Activated B cell treated with CpG ODN at 0.5 μM for 24 hours (primary cell): ENCODE measurements around the gene CLTCL1. TPM values are rescaled to one million over a fixed set of nuclear protein-coding genes. Genes with fewer than 3 reads are reported as not detected.
A peak's percentile ranks its signal among the peaks of the same experiment; 100 is the strongest.

ENCODE experiments used
- ATAC-seq: fragments of 200-7000 bp; cut with Tn5 transposase; one replicate; pipeline ENCODE4 v1.10.0; 2021; ENCODE audit warnings: low read depth, mild to moderate bottlenecking, moderate library complexity
- CTCF ChIA-PET: fragments of 350-600 bp; sonication (Branson Sonifier 250); formaldehyde crosslinking; loops from one replicate; lab custom pipeline; 2021; ENCODE audit warnings: antibody characterized with exemption; lab: Charles Lee
- POLR2A ChIA-PET: fragments of 350-600 bp; sonication (Branson Sonifier 250); formaldehyde crosslinking; loops from one replicate; lab custom pipeline; 2021; ENCODE audit warnings: antibody characterized with exemption; lab: Charles Lee
- DNase-seq: peaks from one replicate; pipeline ENCODE4 v3.0.0; 2022
- H3K27ac Mint-ChIP-seq: one replicate; pipeline ENCODE4 v1.8.0; 2020; ENCODE audit warnings: mixed read lengths
- H3K27me3 Mint-ChIP-seq: one replicate; pipeline ENCODE4 v1.8.0; 2021; ENCODE audit warnings: mixed read lengths
- H3K36me3 Mint-ChIP-seq: one replicate; pipeline ENCODE4 v1.8.0; 2021; ENCODE audit warnings: low read depth, mixed read lengths
- H3K4me1 Mint-ChIP-seq: one replicate; pipeline ENCODE4 v1.8.0; 2021; ENCODE audit warnings: mixed read lengths
- H3K4me3 Mint-ChIP-seq: one replicate; pipeline ENCODE4 v1.8.0; 2020; ENCODE audit warnings: mild to moderate bottlenecking, mixed read lengths
- H3K9me3 Mint-ChIP-seq: one replicate; pipeline ENCODE4 v1.8.0; 2020; ENCODE audit warnings: mixed read lengths
- intact Hi-C: fragments of 100-400 bp; cut with micrococcal nuclease; formaldehyde crosslinking; loops from one replicate; pipeline ENCODE4 v1.15.1; 2024
- total RNA-seq: library from RNA; stranded (reverse); gene quantifications from 2 replicates; pipeline ENCODE4 v1.2.3, GENCODE V29; 2022
- TF ChIP-seq, protein P1 (sequence below): fragments of 200-600 bp; IDR thresholded peaks from one replicate; pipeline ENCODE4 v1.8.0; 2022; ENCODE audit warnings: antibody characterized with exemption, mild to moderate bottlenecking

The CLTCL1 gene
- total RNA-seq, 1 donor from 2014 or later = 5.0 TPM

DNA sequence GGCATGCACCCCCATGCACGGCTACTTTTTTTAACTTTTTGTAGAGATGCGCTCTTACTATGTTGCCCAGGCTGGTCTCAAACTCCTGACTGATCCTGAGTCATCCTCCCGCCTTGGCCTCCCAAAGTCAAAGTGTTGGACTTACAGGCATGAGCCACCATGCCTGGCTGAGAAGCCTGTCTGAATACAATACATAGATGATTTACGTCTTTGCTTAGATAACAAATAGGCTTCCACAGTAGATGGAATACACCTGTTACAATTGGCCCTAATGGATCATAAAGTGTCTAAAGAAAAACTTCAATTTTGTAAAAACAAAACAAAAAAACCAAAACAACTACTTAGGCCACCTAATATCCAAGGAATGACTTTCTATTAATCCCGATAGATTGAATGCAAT is 13.0 kb upstream of the CLTCL1 start:
- intact Hi-C loops = no loop called here

DNA sequence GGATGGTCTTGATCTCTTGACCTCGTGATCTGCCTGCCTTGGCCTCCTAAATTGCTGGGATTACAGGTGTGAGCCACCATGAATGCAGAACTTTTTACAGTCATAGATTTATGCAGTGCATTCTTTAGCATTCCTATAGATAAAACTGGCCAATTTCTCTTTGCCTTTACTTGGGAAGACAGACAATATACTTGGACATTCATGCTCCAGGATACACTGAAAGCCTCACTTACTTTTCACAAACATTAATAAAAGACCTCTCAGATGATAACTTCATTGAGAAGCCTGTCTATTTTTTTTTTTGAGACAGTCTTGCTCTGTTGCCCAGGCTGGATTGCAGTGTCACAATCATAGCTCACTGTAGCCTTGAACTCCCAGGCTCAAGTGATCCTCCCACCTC is 12.3 kb upstream of the CLTCL1 start:
- Mint-ChIP-seq H3K36me3 (no peaks in the 10 kb centered on the region), H3K4me1 (no peaks in the 10 kb centered on the region), H3K4me3 (no peak overlapping the region), H3K9me3 (no peaks in the 10 kb centered on the region), H3K27ac (no peak overlapping the region), H3K27me3 (no peaks in the 10 kb centered on the region)
- no peak for ATAC-seq
- no peak for DNase-seq
- ChIA-PET POLR2A (interaction anchor here (0.9 kb wide), 1 partner anchor 9 kb away, joined by 3 read pairs; no protein-coding TSS in a partner anchor), CTCF (no interaction called here)
- TF ChIP-seq, protein P1, sequence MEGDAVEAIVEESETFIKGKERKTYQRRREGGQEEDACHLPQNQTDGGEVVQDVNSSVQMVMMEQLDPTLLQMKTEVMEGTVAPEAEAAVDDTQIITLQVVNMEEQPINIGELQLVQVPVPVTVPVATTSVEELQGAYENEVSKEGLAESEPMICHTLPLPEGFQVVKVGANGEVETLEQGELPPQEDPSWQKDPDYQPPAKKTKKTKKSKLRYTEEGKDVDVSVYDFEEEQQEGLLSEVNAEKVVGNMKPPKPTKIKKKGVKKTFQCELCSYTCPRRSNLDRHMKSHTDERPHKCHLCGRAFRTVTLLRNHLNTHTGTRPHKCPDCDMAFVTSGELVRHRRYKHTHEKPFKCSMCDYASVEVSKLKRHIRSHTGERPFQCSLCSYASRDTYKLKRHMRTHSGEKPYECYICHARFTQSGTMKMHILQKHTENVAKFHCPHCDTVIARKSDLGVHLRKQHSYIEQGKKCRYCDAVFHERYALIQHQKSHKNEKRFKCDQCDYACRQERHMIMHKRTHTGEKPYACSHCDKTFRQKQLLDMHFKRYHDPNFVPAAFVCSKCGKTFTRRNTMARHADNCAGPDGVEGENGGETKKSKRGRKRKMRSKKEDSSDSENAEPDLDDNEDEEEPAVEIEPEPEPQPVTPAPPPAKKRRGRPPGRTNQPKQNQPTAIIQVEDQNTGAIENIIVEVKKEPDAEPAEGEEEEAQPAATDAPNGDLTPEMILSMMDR = no peak
- intact Hi-C loops = no loop called here

More for the DNA sequence above, 13.0 kb upstream of the CLTCL1 start:
- DNase-seq = no peak
- Mint-ChIP-seq H3K4me1 (no peaks in the 10 kb centered on the region), H3K27me3 (no peaks in the 10 kb centered on the region), H3K36me3 (no peaks in the 10 kb centered on the region), H3K9me3 (no peaks in the 10 kb centered on the region), H3K27ac (no peak overlapping the region), H3K4me3 (no peak overlapping the region)
- TF ChIP-seq, protein P1 = no peak
- CTCF ChIA-PET = no interaction called here
- ATAC-seq = no peak
- POLR2A ChIA-PET = interaction anchor here (0.6 to 0.9 kb wide), 2 partner anchors 10 to 1421 kb away, joined by 3 to 6 read pairs; no protein-coding TSS in a partner anchor

- TF ChIP-seq, protein P1 = no peak
- intact Hi-C loops = loop anchor here (10.0 kb wide), 1 partner anchor 151 kb away; the partner anchor contains the start of gene ESS2
- Mint-ChIP-seq H3K27me3 (peaks cover 3% of the 10 kb centered on the region), H3K4me1 (peaks cover 16% of the 10 kb centered on the region), H3K4me3 (no peak overlapping the region), H3K36me3 (no peaks in the 10 kb centered on the region), H3K9me3 (no peaks in the 10 kb centered on the region), H3K27ac (no peak overlapping the region)
- ATAC-seq (no peak), DNase-seq (no peak)
- ChIA-PET CTCF (interaction anchor here (1.2 kb wide), 1 partner anchor 100 kb away, joined by 3 read pairs; no protein-coding TSS in a partner anchor), POLR2A (no interaction called here)
These were observed 4.2 kb upstream of the CLTCL1 start for GRCh38 chr22:19295733-19296132.

DNA sequence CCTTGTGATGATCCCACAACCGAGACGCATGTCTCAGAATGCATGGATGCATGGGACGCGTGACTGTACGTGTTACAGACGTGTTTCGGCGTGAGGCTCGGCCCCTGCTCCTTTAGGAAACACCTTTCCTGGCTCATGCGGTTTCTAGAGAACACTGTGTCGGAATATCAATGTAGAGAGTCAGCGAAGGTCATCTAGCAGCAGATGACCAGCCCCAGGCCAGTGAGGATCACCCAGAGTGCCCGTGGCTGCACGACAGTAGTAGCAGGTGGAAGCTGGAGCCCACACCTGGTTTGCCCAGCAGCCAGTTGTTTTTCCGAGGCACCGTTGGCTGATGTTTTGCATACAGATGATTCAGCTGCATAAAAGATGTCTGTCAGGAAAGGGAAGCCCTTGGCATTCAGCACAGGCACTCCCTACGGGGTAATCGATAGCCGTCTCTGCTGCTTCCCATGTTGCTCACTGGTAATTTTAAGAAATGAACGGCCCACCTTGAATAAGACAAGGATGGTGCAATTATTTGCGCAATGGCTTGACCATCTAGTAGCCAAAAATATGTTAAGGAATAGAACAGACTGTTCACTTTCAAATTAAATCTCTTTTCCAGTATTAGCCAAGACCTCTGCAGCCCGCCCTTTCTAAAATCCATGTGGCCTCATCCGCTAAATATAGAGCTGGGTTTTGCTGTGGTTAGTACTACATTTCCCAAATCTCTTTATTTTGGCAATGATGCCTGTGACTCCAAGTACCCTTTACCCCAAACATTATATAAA is 1.1 kb upstream of the CLTCL1 start:
- intact Hi-C loops = loop anchor here (5.0 to 10.0 kb wide), 4 partner anchors 148 to 1565 kb away; partner anchors contain the start of genes C22orf39, ESS2, PI4KA and SNAP29
- Mint-ChIP-seq H3K4me1 (peaks cover 18% of the 10 kb centered on the region), H3K36me3 (no peaks in the 10 kb centered on the region), H3K9me3 (no peaks in the 10 kb centered on the region), H3K27ac (peak overlapping the region; percentile 83), H3K4me3 (peak overlapping the region; percentile 91), H3K27me3 (peaks cover 12% of the 10 kb centered on the region)
- ChIA-PET POLR2A (interaction anchor here (1.3 to 2.9 kb wide), 7 partner anchors 67 to 327 kb away, joined by 4 to 38 read pairs (median 8); partner anchors contain the start of genes C22orf39, HIRA and MRPL40), CTCF (interaction anchor here (0.5 to 1.1 kb wide), 3 partner anchors 69 to 337 kb away, joined by 3 to 4 read pairs (median 3); no protein-coding TSS in a partner anchor)
- TF ChIP-seq, protein P1 = no peak
- no peak for DNase-seq
- no peak for ATAC-seq

GRCh38 chr22:19291218-19291579 is 320 bp downstream of the CLTCL1 start:
- Mint-ChIP-seq H3K27me3 (peaks cover 12% of the 10 kb centered on the region), H3K36me3 (no peaks in the 10 kb centered on the region), H3K27ac (no peak overlapping the region), H3K4me1 (peaks cover 18% of the 10 kb centered on the region), H3K9me3 (no peaks in the 10 kb centered on the region), H3K4me3 (peak overlapping the region; percentile 82)
- intact Hi-C loops = loop anchor here (1.0 to 10.0 kb wide), 8 partner anchors 70 to 1566 kb away; partner anchors contain the start of genes C22orf39, CDC45, ESS2 and MRPL40
- DNase-seq (no peak), ATAC-seq (peak; percentile 43)
- CTCF ChIA-PET = no interaction called here
- POLR2A ChIA-PET = interaction anchor here (0.6 to 2.9 kb wide), 8 partner anchors 69 to 329 kb away, joined by 3 to 38 read pairs (median 6); partner anchors contain the start of genes C22orf39, HIRA and MRPL40
- TF ChIP-seq, protein P1 = no peak
